ENCODE measurements around the gene NMUR1. TPM values are rescaled to one million over a fixed set of nuclear protein-coding genes. Genes with fewer than 3 reads are reported as not detected.

NMUR1 gene
- total RNA-seq, 1 donor: 0.54 TPM

DNA sequence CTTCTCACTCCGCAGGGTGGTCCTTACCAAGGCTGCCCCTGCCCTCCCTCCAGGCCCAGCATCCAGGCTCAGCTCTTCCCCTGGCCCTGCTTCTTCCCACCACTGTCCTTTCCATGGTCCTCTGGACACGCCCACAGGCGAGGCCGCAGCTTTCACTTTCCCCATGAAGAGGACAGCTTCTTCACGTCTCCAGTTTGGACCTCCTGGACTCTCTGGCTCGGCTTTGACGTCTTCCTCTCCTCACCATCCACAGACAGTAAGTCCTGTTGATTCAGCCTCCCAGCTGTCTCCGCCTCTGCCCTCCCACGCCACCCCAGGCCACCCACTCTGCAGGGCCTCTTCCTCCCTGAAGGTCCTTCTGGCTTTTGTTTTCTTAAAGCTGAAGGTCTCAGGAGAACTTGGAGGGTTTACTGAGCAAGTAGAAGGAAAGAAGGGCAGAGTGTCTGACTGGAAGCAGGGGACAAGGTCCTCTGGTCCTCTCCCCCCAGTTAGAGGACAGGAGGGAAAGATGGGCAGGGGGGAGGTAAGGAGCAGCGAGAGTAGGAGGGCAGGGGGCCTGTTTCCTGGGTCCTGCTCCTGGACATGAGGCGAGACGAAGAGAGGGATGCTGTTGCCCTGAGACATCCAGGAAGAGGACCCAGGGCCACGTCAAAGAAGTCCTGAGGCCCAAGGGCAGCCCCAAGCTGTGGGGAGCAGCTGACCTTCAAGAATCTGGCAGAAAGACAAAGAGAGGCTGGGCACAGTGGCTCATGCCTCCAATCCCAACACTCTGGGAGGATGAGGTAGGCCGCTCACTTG, 24.7 kb upstream of the NMUR1 start:
- DNase-seq (ENCODE audit: low read depth in 2 of 3, low spot score in 2 of 3): peak in 1 of 3 donors; percentile 37

GRCh38 chr2:231554327-231554726, 24.1 kb upstream of the NMUR1 start:
- DNase-seq (ENCODE audit: low read depth in 2 of 3, low spot score in 2 of 3): peak in 2 of 3 donors; percentile 32 to 44

DNA sequence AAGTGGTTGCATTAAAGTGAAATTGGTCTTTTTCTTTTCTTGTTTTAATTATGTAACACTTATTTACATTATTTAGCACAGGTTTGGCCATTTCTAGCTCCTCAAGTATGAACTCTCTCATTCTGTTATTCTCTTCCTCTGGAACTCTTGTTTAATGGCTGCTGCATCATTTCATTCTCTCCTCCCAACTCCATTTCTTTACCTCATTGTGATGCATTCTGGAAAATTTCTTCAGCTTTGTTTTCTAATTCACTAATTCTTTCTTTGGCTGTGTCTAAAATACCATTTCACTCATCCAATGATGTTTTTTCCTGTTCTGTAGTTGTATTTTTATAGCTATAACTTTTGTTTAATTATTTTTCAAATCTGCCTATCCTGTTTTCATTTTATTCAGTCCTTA, 22.5 kb upstream of the NMUR1 start:
- DNase-seq (ENCODE audit: low read depth in 2 of 3, low spot score in 2 of 3): no peak

DNA sequence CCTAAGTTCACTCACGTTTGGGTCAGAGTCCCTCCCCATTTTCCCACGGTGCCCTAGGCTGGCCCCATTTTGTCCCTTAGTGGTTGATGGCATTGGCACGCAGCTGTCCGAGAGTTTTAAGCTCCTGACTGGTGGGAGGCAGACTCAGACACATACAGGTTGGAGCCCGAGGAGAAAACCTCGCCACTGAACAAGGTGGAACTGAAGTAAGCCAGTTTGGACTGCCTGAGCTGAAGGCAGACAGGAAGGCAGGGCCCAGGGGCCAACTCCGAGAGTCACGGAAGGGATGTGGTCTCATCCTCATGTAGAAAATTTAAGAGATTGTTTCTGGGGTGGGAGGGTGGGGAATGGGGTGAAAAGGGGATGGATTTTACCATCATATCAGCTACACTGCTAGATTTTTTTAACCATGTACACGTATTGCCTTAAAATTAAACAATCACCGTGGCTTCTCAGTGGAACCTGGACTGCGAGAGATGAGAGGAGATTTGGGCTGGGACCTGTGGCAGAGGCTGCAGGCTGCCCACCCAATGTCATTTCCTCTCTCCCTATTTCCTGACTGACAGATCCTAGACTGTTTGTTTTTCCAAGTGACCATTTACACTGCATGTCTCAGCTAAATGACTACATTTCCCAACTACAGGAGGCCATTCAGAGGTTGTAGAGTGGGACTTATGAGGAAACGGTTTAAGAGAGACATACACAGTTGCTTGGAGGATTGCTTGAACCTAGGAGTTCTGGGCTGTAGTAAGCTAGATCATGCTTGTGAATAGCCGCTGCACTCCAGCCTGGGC, 19.4 kb upstream of the NMUR1 start:
- DNase-seq (ENCODE audit: low read depth in 2 of 3, low spot score in 2 of 3): no peak

- DNase-seq (ENCODE audit: low read depth in 2 of 3, low spot score in 2 of 3): no peak
Observed at GRCh38 chr2:231548752-231549151, 18.5 kb upstream of the NMUR1 start.

DNA sequence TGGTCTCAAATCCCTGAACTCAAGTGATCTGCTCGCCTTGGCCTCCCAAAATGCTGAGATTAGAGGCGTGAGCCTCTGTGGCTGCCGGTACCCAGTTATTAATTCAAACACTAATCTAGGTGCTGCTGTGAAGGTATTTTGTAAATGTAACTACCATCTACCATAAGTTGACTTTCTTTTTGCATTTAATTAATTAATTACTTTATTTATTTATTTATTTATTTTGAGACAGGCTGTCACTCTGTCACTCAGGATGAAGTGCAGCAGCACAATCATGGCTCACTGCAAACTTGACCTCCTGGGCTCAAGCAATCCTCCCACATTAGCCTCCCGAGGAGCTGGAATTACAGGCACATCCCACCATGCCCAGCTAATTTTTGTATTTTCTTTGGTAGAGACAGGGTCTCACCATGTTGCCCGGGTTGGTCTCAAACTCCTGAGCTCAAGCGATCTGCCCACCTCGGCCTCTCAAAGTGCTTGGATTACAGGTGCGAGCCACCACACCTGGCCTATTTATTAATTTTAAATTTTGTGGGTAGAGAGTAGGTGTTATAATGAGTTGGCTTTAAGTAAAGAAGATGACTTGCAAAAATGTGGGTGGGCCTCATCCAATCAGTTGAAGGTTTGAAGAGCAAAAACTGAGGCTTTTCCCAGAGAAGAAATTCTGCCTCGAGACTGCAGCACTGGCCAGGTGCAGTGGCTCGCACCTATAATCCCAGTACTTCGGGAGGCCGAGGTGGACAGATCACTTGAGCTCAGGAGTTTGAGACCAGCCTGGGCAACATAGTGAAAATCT, 17.3 kb upstream of the NMUR1 start:
- no peak for DNase-seq (ENCODE audit: low read depth in 2 of 3, low spot score in 2 of 3)

GRCh38 chr2:231546014-231546715, 15.9 kb upstream of the NMUR1 start:
- no peak for DNase-seq (ENCODE audit: low read depth in 2 of 3, low spot score in 2 of 3)

DNA sequence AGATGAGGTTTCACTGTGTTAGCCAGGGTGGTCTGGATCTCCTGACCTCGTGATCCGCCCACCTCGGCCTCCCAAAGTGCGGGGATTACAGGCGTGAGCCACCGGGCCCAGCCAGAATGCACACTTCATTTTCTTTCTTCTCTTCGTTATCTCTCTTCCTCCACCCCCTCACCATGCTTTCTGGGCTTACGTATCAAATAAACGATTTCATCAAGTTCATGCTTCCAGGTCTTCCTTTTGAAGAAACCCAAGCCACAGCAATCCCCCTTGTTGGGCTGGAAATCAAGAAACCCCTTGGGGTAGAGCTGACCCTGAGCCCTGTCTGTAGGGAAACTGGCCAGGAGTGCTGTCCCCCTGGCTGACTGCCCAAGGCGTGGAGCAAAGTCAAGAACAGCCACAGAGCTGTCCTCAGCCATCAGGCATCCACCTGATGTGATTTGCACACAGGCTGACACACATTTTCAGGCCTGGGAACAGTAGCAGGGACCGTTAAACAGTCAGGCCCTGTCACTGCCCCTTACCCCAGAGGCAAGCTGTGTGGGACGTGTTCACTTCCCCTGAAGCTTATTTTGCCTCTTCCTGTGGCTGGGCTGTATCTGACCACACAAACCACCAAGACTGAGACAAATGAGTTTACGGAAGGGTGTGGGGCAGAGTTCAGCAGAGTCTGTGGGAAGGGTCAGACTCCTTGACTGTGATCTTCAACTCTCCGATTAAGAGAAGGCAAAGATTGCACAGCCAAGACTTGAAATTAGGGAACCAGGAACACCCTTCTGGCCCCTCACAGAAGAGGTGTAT, 15.1 kb upstream of the NMUR1 start:
- DNase-seq (ENCODE audit: low read depth in 2 of 3, low spot score in 2 of 3): peak in 2 of 3 donors; percentile 84 to 89

GRCh38 chr2:231542136-231542535, 11.9 kb upstream of the NMUR1 start:
- DNase-seq (ENCODE audit: low read depth in 2 of 3, low spot score in 2 of 3): no peak

DNA sequence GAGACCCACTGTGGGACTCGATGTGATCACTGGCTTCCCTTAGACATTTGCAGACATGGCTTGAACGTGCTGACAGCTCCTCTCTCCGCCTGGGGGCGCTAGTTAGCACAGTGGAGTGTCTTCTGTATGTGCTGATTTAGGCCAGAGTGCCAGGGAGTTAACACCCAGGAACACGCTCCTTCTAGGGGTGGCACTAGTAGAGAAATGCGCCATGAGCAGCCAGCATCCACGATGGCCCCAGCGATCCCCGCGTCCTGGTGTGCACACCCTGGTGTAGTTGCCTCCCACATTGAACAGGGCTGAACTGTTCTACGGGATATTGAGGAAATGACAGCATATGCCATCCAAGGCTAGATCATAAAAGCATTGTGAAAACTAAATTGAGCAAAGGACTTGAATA, 11.4 kb upstream of the NMUR1 start:
- DNase-seq (ENCODE audit: low read depth in 2 of 3, low spot score in 2 of 3): peak in 1 of 3 donors; percentile 48

- no peak for DNase-seq (ENCODE audit: low read depth in 2 of 3, low spot score in 2 of 3)
Observed at GRCh38 chr2:231539991-231540390, 9.7 kb upstream of the NMUR1 start.

DNA sequence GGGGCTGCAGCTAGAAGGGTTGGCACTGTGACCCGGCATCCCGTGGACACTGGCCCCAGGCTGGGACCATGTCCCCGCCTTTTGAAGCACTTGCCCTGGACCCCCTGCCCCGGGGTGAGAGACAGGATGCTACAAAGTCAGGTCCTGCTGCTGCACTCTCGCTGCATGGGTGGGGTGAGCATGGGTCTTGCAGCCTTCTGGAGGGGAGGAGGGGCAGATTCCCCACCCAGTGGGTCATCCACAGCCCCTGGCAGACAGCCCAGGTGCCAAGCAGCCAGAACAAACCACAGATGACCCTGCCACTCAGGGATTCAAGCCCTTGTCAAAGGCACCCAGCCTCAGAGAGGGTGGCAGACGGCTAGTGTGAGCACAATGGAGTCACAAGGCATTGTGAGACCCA, 5.7 kb upstream of the NMUR1 start:
- DNase-seq (ENCODE audit: low read depth in 2 of 3, low spot score in 2 of 3): no peak

DNA sequence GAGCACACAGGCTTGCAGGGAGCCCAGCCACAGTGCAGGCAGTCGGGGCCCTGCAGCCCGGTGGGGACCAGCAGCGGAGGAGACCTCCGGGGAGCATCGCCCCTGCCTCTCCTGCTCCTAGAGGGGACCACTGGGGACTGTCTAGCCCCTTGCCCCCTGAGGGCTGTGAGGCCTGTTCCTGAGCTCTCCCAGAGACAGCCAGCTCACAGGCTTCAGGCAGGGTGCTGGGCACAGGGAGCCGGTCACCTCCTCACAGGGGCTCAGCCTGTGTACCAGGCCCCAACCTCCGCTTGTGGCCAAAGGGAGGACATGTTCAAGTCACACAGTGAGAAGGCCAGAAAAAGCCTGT, 3.5 kb upstream of the NMUR1 start:
- no peak for DNase-seq (ENCODE audit: low read depth in 2 of 3, low spot score in 2 of 3)

- DNase-seq (ENCODE audit: low read depth in 2 of 3, low spot score in 2 of 3): no peak
Observed at GRCh38 chr2:231533086-231533776, 3.0 kb upstream of the NMUR1 start.

GRCh38 chr2:231532756-231533035, 2.5 kb upstream of the NMUR1 start:
- no peak for DNase-seq (ENCODE audit: low read depth in 2 of 3, low spot score in 2 of 3)

GRCh38 chr2:231531883-231532755, 1.9 kb upstream of the NMUR1 start:
- DNase-seq (ENCODE audit: low read depth in 2 of 3, low spot score in 2 of 3): no peak

GRCh38 chr2:231531466-231531865, 1.2 kb upstream of the NMUR1 start:
- DNase-seq (ENCODE audit: low read depth in 2 of 3, low spot score in 2 of 3): no peak

DNA sequence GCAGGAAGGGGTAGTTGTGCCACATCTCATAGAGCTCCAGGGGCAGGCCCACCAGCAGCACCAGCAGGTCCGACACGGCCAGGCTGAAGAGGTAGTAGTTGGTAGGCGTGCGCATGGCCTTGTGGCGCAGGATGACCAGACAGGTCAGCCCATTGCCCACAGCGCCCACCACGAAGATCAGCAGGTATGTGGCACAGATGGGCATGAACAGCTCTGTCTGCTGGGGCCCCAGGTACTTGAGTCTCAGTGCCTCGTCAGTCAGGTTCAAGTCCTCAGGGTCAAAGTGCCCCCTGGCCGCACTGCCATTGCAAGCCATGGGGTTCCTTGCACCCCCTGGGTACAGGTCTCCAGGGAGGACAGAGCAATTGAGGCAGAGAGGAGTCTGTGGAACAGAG, 1.6 kb downstream of the NMUR1 start:
- DNase-seq (ENCODE audit: low read depth in 2 of 3, low spot score in 2 of 3): no peak
